Activated CD4-positive, alpha-beta T cell treated with anti-CD3 and anti-CD28 coated beads for 4 hours (primary cell): Measurements from ENCODE around the gene PAIP2B.
"Not testable (repeated sequence)": the region's sequence is repeated elsewhere in the genome, so short reads cannot be mapped to it uniquely, and the experiment has no call there.

Experiments
- DNase-seq, 2 donors: peaks; one replicate each; pipeline ENCODE4 v3.0.0-alpha.2; 2020

PAIP2B gene

GRCh38 chr2:71215447-71215846 is 11.5 kb downstream of the PAIP2B start:
- DNase-seq, result no peak

GRCh38 chr2:71212336-71212735 is 14.6 kb downstream of the PAIP2B start:
- no peak for DNase-seq

GRCh38 chr2:71210292-71210691 is 16.6 kb downstream of the PAIP2B start:
- no peak for DNase-seq

- no peak for DNase-seq
These were observed 18.1 kb downstream of the PAIP2B start for GRCh38 chr2:71208756-71209155.

GRCh38 chr2:71207601-71208000 is 19.3 kb downstream of the PAIP2B start:
- DNase-seq, result no peak

GRCh38 chr2:71206271-71206670 is 20.6 kb downstream of the PAIP2B start:
- DNase-seq, result no peak

- no peak for DNase-seq
These were observed 35.3 kb downstream of the PAIP2B start for GRCh38 chr2:71191570-71191943.

- no peak for DNase-seq
These were observed 36.0 kb downstream of the PAIP2B start for GRCh38 chr2:71190656-71191569.

- DNase-seq, result no peak
These were observed 39.3 kb downstream of the PAIP2B start for GRCh38 chr2:71187589-71187988.

- no peak for DNase-seq
These were observed 39.9 kb downstream of the PAIP2B start for GRCh38 chr2:71186973-71187372.

GRCh38 chr2:71183306-71184115 is 43.4 kb downstream of the PAIP2B start:
- not testable (repeated sequence) for DNase-seq

- no peak for DNase-seq
These were observed 45.6 kb downstream of the PAIP2B start for GRCh38 chr2:71181316-71181715.

- not testable (repeated sequence) for DNase-seq
These were observed 48.1 kb downstream of the PAIP2B start for GRCh38 chr2:71178836-71179235.

- no peak for DNase-seq
These were observed 52.7 kb downstream of the PAIP2B start for GRCh38 chr2:71174207-71174606.

GRCh38 chr2:71173096-71173495 is 53.8 kb downstream of the PAIP2B start:
- DNase-seq, result no peak

- DNase-seq, result no peak
These were observed 60.1 kb downstream of the PAIP2B start for GRCh38 chr2:71166812-71167211.

GRCh38 chr2:71157124-71157793 is 69.6 kb downstream of the PAIP2B start:
- peak; percentile 51 to 64 for DNase-seq

- no peak for DNase-seq
These were observed 70.3 kb downstream of the PAIP2B start for GRCh38 chr2:71156573-71156972.

- DNase-seq, result no peak
These were observed 71.1 kb downstream of the PAIP2B start for GRCh38 chr2:71155846-71156245.

- DNase-seq, result no peak
These were observed 72.1 kb downstream of the PAIP2B start for GRCh38 chr2:71154798-71155197.

GRCh38 chr2:71154279-71154678 is 72.6 kb downstream of the PAIP2B start:
- DNase-seq, result no peak

- DNase-seq, result no peak
These were observed 73.2 kb downstream of the PAIP2B start for GRCh38 chr2:71153585-71154224.

- no peak for DNase-seq
These were observed 75.3 kb downstream of the PAIP2B start for GRCh38 chr2:71151620-71152019.
